Measurements from ENCODE around the gene SPIB.

The SPIB gene

GRCh38 chr19:50413531-50413930, 5.2 kb upstream of the SPIB start:
- H3K4me2 ChIP-seq (ENCODE audit: low read length): no peak overlapping the region
- peak overlapping the region; percentile 96 for H3K27ac ChIP-seq (ENCODE audit: low read depth, low read length)
- no peaks in the 10 kb centered on the region for H3K9me2 ChIP-seq (replicated peaks; ENCODE audit: control insufficient read depth, low read length)
- H3F3A ChIP-seq (ENCODE audit: control insufficient read depth, insufficient read depth): peaks cover 32% of the 10 kb centered on the region
- no peaks in the 10 kb centered on the region for H3K27me3 ChIP-seq (ENCODE audit: control insufficient read depth, low read length)
- H3K4me3 ChIP-seq (ENCODE audit: low read length): no peak overlapping the region
- H3K79me2 ChIP-seq (ENCODE audit: control insufficient read depth, low read length): peaks cover 17% of the 10 kb centered on the region
- H4K20me1 ChIP-seq (ENCODE audit: control insufficient read depth, insufficient read depth, low read depth, low read length): no peaks in the 10 kb centered on the region
- peaks cover 50% of the 10 kb centered on the region for H3K4me1 ChIP-seq (ENCODE audit: control insufficient read depth, low read length)
- H3K36me3 ChIP-seq (ENCODE audit: control insufficient read depth, low read length): peaks cover 84% of the 10 kb centered on the region
- TF ChIP-seq CTCF (IDR thresholded peaks at IDR 0.05; ENCODE audit: low read depth, low read length, poor library complexity, severe bottlenecking) (no peak), EZH2phosphoT487 (IDR thresholded peaks at IDR 0.05; ENCODE audit: borderline replicate concordance, low read length) (no peak)
- H3K9me3 ChIP-seq (ENCODE audit: control insufficient read depth, insufficient read depth, low read length): no peaks in the 10 kb centered on the region

GRCh38 chr19:50414864-50415660, 3.7 kb upstream of the SPIB start:
- Histone ChIP-seq H3K4me1 (ENCODE audit: control insufficient read depth, low read length) (peaks cover 53% of the 10 kb centered on the region), H3K27ac (ENCODE audit: low read depth, low read length) (peak overlapping the region; percentile 96), H3K79me2 (ENCODE audit: control insufficient read depth, low read length) (peaks cover 32% of the 10 kb centered on the region), H3K4me3 (ENCODE audit: low read length) (peak overlapping the region; percentile 56), H3K9me2 (replicated peaks; ENCODE audit: control insufficient read depth, low read length) (no peaks in the 10 kb centered on the region), H3K9me3 (ENCODE audit: control insufficient read depth, insufficient read depth, low read length) (no peaks in the 10 kb centered on the region), H3K4me2 (ENCODE audit: low read length) (peak overlapping the region; percentile 97), H3K36me3 (ENCODE audit: control insufficient read depth, low read length) (peaks cover 82% of the 10 kb centered on the region), H3K27me3 (ENCODE audit: control insufficient read depth, low read length) (no peaks in the 10 kb centered on the region), H3F3A (ENCODE audit: control insufficient read depth, insufficient read depth) (peaks cover 40% of the 10 kb centered on the region), H4K20me1 (ENCODE audit: control insufficient read depth, insufficient read depth, low read depth, low read length) (no peaks in the 10 kb centered on the region)
- peak; percentile 99 for TF ChIP-seq CTCF (IDR thresholded peaks at IDR 0.05; ENCODE audit: low read depth, low read length, poor library complexity, severe bottlenecking)
- TF ChIP-seq EZH2phosphoT487 (IDR thresholded peaks at IDR 0.05; ENCODE audit: borderline replicate concordance, low read length): no peak

GRCh38 chr19:50415661-50416033, 3.1 kb upstream of the SPIB start:
- no peak for TF ChIP-seq EZH2phosphoT487 (IDR thresholded peaks at IDR 0.05; ENCODE audit: borderline replicate concordance, low read length)
- Histone ChIP-seq H3K27ac (ENCODE audit: low read depth, low read length) (peak overlapping the region; percentile 96), H3K4me3 (ENCODE audit: low read length) (peak overlapping the region; percentile 92), H3K4me2 (ENCODE audit: low read length) (peak overlapping the region; percentile 97), H3K9me2 (replicated peaks; ENCODE audit: control insufficient read depth, low read length) (no peaks in the 10 kb centered on the region), H3K79me2 (ENCODE audit: control insufficient read depth, low read length) (peaks cover 38% of the 10 kb centered on the region), H3F3A (ENCODE audit: control insufficient read depth, insufficient read depth) (peaks cover 43% of the 10 kb centered on the region), H3K36me3 (ENCODE audit: control insufficient read depth, low read length) (peaks cover 82% of the 10 kb centered on the region), H4K20me1 (ENCODE audit: control insufficient read depth, insufficient read depth, low read depth, low read length) (no peaks in the 10 kb centered on the region), H3K4me1 (ENCODE audit: control insufficient read depth, low read length) (peaks cover 58% of the 10 kb centered on the region), H3K27me3 (ENCODE audit: control insufficient read depth, low read length) (no peaks in the 10 kb centered on the region), H3K9me3 (ENCODE audit: control insufficient read depth, insufficient read depth, low read length) (no peaks in the 10 kb centered on the region)
